ENCODE data around the gene HAGHL. TPM values are rescaled to one million over a fixed set of nuclear protein-coding genes. Genes with fewer than 3 reads are reported as not detected.

The HAGHL gene
- polyA plus RNA-seq, 2 of the 4 experiments (the other 2 are of a cell fraction), result 4.4 to 22.0 TPM

- TF ChIP-seq BCL3 (IDR thresholded peaks at IDR 0.05) (no peak), CTCF (IDR thresholded peaks at IDR 0.05) (peak; percentile 61), MAX (IDR thresholded peaks at IDR 0.05) (peak; percentile 37; the same call in 1 of the 2 replicates), PHF8 (IDR thresholded peaks at IDR 0.05; ENCODE audit: borderline replicate concordance, low read depth) (0 out of 2 replicates have a peak, but pooled peaks have one; percentile 28), ZSCAN20 (CRISPR knock-in tag; IDR thresholded peaks at IDR 0.05) (no peak), NR3C1 (IDR thresholded peaks at IDR 0.05) (no peak), HMGXB4 (CRISPR knock-in tag; IDR thresholded peaks at IDR 0.05; ENCODE audit: borderline replicate concordance) (no peak), EHF (CRISPR knock-in tag; IDR thresholded peaks at IDR 0.05) (no peak), HOXB13 (CRISPR knock-in tag; IDR thresholded peaks at IDR 0.05; ENCODE audit: low read depth) (no peak; the same call in 1 of the 2 replicates), MAFK (IDR thresholded peaks at IDR 0.05; ENCODE audit: partially characterized antibody) (no peak), KDM1A (IDR thresholded peaks at IDR 0.05; ENCODE audit: low read depth) (no peak), TP53 (CRISPR knock-in tag; IDR thresholded peaks at IDR 0.05) (no peak), CHD4 (IDR thresholded peaks at IDR 0.05; ENCODE audit: borderline replicate concordance) (no peak), KDM5A (IDR thresholded peaks at IDR 0.05) (no peak), ATOH8 (CRISPR knock-in tag; IDR thresholded peaks at IDR 0.05; ENCODE audit: low read depth) (no peak), HOXA7 (CRISPR knock-in tag; IDR thresholded peaks at IDR 0.05) (no peak), HEYL (CRISPR knock-in tag; IDR thresholded peaks at IDR 0.05) (no peak), POLR2A (IDR thresholded peaks at IDR 0.05; ENCODE audit: low read length) (no peak), USF2 (IDR thresholded peaks at IDR 0.05) (no peak)
These were observed 11.3 kb upstream of the HAGHL start (continued) for GRCh38 chr16:715477-716199.

GRCh38 chr16:716200-716568, 10.7 kb upstream of the HAGHL start:
- ATAC-seq (no peak), DNase-seq (ENCODE audit: low read depth in 1 of 2, low spot score in 1 of 2) (peak in 1 of 2 experiments; percentile 77), FAIRE-seq (no peak)
- Histone ChIP-seq H3K27ac (peak overlapping the region; percentile 80 to 99), H3K4me1 (peaks cover 74% of the 10 kb centered on the region), H3K4me2 (peak overlapping the region; percentile 94), H3K9me3 (no peaks in the 10 kb centered on the region), H3K4me3 (peak overlapping the region; percentile 64)
- POLR2A ChIA-PET, result interaction anchor here (0.6 to 2.4 kb wide), 4 partner anchors 8 to 365 kb away, joined by 5 to 23 read pairs (median 9); partner anchors contain the start of genes CCDC78, CHTF18 and RPUSD1
- TF ChIP-seq BCL3 (IDR thresholded peaks at IDR 0.05), result peak; percentile 24; the same call in 1 of the 3 replicates
- TF ChIP-seq NPAS2 (CRISPR knock-in tag; IDR thresholded peaks at IDR 0.05; ENCODE audit: borderline replicate concordance), result no peak
- TF ChIP-seq CHD2 (IDR thresholded peaks at IDR 0.05; ENCODE audit: low read length, partially characterized antibody), result no peak
- peak; percentile 74; the same call in 1 of the 2 replicates for TF ChIP-seq RARB (CRISPR knock-in tag; IDR thresholded peaks at IDR 0.05)
- CTCF ChIA-PET, result interaction anchor here (0.7 to 25.1 kb wide), 13 partner anchors 9 to 342 kb away, joined by 3 to 656 read pairs (median 5); partner anchors contain the start of genes ANTKMT, CCDC78, CHTF18 and CIAO3
- WGBS (ENCODE audit: missing lambda C conversion rate), result 2% methylated on average over 12 of the region's 12 CpGs
